ENCODE results near the gene CTNS. TPM values are rescaled to one million over a fixed set of nuclear protein-coding genes. Genes with fewer than 3 reads are reported as not detected.

CTNS gene
- 10 to 100 TPM; 39.6 to 52.3 TPM for total RNA-seq

GRCh38 chr17:3636154-3636907 lies at the start of gene CTNS, which contains the start of gene SHPK:
TSS of gene CTNS (plus strand) at chr17:3636760. CDS start at chr17:3640207, 3,447 bp downstream.
TSS of gene SHPK (minus strand) at chr17:3636250. CDS start at chr17:3636219, 31 bp downstream.

GRCh38 chr17:3668279-3669084 lies 31.9 kb downstream of the CTNS start, which contains the start of the genes EMC6 and TAX1BP3:
TSS of gene EMC6 (plus strand) at chr17:3668812. CDS start at chr17:3669147, 335 bp downstream.
TSS of gene TAX1BP3 (minus strand) at chr17:3668578. CDS start at chr17:3668526, 52 bp downstream.

GRCh38 chr17:3695723-3696411 lies 59.3 kb downstream of the CTNS start, which contains the start of gene P2RX5:
TSS of gene P2RX5 (minus strand) at chr17:3696155. CDS start at chr17:3696005, 150 bp downstream.

Other genes starting within 250 kb of the CTNS start
- gene OR1E1, start 238.3 kb upstream of the CTNS start, total RNA-seq: under 1 TPM in 1 of 2 donors, not detected in 1; under 0.01 TPM
- not detected for gene OR3A3, start 225.4 kb upstream of the CTNS start, total RNA-seq
- not detected for gene OR1E2, start 202.9 kb upstream of the CTNS start, total RNA-seq
- gene SPATA22, start 164.9 kb upstream of the CTNS start, total RNA-seq: 1 to 10 TPM in 1 of 2 donors, under 1 TPM in 1; 0.69 to 1.7 TPM
- gene ASPA, start 160.8 kb upstream of the CTNS start, total RNA-seq: 10 to 100 TPM; 26.8 to 28.6 TPM
- gene TRPV3, start 78.9 kb upstream of the CTNS start, total RNA-seq: 1 to 10 TPM in 1 of 2 donors, under 1 TPM in 1; 0.34 to 1.3 TPM
- 1 to 10 TPM; 2.0 to 2.1 TPM for gene TRPV1, start 27.3 kb upstream of the CTNS start, total RNA-seq
- 10 to 100 TPM; 12.7 to 13.3 TPM for gene SHPK, start 510 bp upstream of the CTNS start, total RNA-seq
- 10 to 100 TPM; 71.2 to 74.3 TPM for gene TAX1BP3, start 31.8 kb downstream of the CTNS start, total RNA-seq
- gene EMC6, start 32.1 kb downstream of the CTNS start, total RNA-seq: 10 to 100 TPM; 19.6 to 34.0 TPM
- 1 to 10 TPM in 1 of 2 donors, under 1 TPM in 1; under 0.01 to 1.3 TPM for gene P2RX5, start 59.4 kb downstream of the CTNS start, total RNA-seq
- gene HASPIN, start 87.1 kb downstream of the CTNS start, total RNA-seq: 10 to 100 TPM in 1 of 2 donors, 1 to 10 TPM in 1; 7.6 to 21.6 TPM
- gene ITGAE, start 164.4 kb downstream of the CTNS start, total RNA-seq: 10 to 100 TPM in 1 of 2 donors, 1 to 10 TPM in 1; 10.0 to 24.3 TPM
- 10 to 100 TPM; 12.4 to 17.3 TPM for gene NCBP3, start 209.5 kb downstream of the CTNS start, total RNA-seq